CD4-positive, alpha-beta T cell treated with Interleukin-15 for 1 hour (primary cell): ENCODE measurements around the gene PGBD2.
"Not testable (repeated sequence)": the region's sequence is repeated elsewhere in the genome, so short reads cannot be mapped to it uniquely, and the experiment has no call there.

Source experiments
- DNase-seq: peaks from one replicate; pipeline ENCODE4 v3.0.0-alpha.2; 2020

Gene PGBD2

GRCh38 chr1:248906009-248906752 is at the start of gene PGBD2:
Gene PGBD2 (plus strand): TSS chr1:248906235. CDS start chr1:248913863, 7,628 bp downstream.
- DNase-seq = peak; percentile 93

- no peak for DNase-seq
These were observed 48.8 kb upstream of the PGBD2 start for GRCh38 chr1:248857201-248857600.

GRCh38 chr1:248857749-248858095 is 48.3 kb upstream of the PGBD2 start:
- no peak for DNase-seq

GRCh38 chr1:248858096-248858890 is 47.7 kb upstream of the PGBD2 start:
- DNase-seq = no peak

DNA sequence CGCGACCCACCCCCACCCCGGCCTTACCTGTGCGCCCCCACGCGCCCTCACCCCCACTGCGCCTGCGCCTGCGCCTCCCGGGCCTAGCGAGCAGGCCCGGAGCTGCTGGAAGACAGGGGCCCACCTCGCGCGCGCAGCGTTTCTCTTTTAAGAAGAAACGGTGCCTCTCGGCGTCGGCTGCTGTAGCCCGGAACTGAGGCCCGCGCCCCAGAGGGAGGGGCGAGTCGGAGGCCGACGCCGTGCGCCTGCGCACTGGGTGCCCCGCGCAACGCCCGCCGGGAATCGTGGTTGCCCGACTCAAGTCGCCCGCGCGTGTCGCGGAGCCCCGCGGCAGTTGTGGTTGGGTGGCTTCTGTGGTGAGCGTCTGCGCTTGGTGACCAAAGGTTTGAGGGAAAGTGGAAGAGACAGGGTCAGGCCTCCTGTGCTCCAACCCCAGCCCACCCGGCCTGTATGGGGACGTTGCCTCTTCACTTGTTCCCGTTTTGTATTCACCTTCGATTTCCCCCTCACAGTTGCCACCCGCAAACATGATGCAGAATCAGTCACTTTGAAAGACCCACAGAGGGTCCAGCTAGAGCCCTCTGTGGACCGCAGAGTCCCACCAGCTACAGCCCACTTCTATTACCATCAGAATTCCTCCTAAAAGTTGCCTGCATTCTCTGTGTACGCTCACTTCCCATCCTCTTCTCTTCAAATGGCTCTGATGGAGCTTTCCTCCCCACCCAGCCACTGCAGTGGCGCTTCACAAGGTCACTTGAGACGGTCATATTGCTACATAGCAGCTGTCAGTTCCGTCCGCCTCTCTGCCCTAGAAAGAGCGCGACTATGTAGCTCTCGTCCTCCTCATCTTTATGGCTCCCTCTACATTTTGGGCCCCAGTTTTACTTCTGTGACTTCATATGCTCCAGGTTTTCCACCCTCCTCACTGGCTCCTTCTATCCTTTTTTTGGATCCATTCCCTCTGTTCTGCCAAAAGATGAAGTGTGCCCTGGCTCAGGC is 46.8 kb upstream of the PGBD2 start, which contains the start of gene ZNF692:
Gene ZNF692 (minus strand): TSS at position 195 of the 999 bp plus-strand sequence. CDS start 776 bp downstream, outside the sequence.
- DNase-seq = peak; percentile 99

DNA sequence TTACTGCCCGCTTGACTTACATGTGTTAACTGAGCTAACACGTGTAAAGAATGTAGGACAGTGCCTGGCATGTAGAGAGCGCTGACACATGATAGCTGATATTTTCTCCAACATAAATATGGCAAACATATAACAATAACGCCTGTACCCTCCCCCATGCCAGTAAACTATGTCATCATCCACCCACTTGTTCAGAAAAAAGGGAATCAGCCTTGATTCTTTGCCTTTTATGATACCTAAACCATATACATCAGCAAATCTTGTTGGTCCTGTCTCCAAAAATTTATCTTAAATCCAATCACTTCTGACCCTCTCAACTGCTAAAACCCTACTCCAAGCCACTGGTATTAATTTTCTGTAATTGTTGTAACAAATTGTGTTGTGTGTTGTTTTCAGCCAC is 46.0 kb upstream of the PGBD2 start:
- DNase-seq = no peak

DNA sequence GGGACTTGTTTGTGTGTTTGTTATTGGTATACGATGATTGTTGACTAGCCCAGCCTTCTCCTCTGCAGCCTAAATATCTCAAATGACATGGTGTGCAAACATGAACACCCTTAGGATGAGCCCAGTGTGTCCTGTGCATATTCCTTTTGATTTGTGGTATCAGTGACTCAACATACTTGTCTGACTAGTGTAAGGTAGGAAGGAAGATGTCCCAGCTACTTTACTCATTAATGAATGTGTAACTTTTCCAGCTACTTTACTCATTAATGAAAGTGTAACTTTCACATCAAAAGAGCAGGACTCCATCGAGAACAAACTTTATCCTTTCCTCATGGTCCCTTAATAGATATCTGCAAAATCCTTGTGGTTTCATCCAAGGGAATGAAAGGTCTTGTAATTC is 44.4 kb upstream of the PGBD2 start:
- no peak for DNase-seq

- no peak for DNase-seq
These were observed 43.4 kb upstream of the PGBD2 start for GRCh38 chr1:248862695-248862997.

DNA sequence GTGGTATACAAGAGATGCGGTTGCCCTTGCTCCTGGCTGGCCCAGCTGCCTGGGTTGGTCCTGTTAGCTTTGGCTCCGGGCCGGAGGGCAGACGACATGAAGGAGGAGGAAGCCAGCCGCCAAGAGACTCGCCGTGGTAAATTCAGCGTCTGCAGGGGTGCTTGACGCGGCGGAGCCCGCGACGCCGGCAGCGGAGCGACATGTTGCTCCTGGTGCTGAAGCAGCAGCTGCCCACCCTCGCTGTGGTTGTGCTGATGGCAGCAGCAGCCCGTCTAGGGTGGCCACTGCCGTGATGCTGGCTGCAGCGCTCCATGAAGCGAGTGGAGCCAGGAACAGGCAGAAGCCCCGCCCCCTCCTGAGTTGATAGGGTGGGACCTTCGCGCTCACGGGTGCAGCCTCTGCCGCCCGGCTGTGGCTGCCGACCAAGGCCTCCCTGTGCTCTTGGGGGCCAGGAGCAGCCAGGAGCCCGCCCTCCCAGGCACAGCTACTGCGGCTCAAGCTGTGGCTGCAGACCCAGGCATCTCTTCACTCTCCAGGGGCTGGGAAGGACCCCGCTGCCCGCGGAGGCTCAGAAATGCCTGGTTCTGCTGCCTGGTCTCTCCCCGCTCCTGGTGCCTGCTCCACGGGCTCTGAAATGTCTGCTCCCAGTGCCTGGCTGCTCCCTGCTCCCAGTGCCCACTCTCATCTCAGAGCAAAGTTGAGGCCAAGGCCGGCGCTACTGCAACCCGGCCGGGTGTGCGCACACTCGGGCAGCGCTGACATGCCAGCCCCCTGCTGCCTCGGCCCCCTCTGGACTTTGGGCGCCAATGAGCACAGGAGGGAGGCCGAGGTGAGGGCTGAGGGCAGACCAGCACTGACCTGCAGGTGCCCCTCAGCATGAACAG is 42.8 kb upstream of the PGBD2 start:
- DNase-seq = peak; percentile 80

DNA sequence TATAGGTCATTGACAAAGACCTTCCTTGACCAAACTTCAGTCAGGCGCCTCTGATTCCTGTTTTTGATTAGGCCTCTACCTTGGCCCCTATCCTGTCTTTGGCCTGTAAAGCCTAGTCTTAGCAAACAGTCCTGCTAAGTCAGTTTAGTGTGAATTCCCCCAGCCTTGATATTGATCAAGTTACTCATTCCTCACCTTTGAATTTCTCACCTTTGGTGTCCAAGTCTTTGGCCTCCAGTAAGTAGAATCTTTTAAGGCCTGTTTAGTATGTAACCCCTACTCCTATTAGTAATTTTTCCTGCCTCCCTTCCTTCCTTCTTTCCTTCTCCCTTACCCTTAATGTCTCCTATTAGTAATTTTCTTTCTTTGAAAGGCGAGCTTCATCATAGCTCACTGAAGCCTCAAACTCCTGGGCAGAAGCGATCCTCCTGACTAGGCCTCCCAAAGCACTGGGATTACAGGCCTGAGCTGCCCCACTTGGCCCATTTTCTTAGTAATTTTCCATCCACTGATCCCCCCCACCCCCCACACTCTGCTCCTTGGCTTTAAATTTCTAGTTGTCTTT is 34.1 kb upstream of the PGBD2 start:
- no peak for DNase-seq

DNA sequence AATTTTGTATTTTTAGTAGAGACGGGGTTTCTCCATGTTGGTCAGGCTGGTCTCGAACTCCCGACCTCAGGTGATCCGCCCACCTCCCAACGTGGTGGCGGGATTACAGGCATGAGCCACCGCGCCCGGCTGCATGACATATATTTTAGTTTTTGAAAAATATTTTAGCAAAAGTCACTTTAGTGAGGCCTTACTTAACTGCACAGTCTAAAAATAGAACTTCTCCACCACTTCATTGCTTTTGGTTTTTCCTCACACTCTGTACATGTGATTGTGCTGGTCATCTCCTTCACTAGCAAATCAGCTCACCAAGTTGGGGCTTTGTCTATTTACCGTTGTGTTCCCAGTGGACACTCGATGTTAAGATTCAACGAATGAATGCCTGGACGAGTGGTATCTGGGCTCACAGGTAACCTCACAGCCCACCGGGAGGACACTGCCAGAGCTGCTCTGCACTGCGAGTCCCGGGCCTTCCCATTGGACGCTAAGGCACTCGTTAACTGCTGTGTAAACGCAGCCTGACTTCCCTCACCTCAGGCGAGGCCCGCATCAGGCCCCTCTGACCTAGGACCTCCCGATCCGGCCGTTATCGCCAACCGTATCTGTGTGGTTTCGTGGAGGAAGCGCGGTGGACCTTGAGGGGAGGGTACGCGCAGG is 33.2 kb upstream of the PGBD2 start:
- peak; percentile 49 for DNase-seq

DNA sequence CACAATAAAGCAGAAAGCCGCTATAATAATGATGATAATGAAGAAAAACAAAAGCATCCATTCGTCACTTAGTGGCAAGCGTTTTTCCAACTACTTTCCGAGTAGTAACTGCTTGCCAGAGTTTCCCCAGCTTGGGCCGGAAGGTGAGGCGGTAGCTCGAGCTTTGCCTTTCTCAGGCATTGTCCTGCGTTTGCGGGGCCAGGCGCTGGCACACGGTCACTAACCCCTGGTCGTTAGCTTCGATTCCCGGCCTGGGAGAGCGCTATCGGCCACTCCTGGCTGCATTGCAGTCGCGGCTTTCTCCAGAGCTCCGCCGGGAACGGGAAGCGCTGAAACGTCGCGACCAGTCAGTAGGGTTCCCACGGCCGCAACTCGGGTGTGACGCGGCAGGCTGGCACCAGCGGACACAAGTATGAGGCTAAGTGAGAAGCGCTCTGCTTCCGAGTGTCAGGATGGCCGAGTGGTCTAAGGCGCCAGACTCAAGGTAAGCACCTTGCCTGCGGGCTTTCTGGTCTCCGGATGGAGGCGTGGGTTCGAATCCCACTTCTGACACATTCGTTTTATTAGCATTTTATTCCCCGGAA is 32.5 kb upstream of the PGBD2 start:
- DNase-seq = peak; percentile 95

GRCh38 chr1:248873993-248874533 is 32.0 kb upstream of the PGBD2 start:
- DNase-seq = peak; percentile 85

DNA sequence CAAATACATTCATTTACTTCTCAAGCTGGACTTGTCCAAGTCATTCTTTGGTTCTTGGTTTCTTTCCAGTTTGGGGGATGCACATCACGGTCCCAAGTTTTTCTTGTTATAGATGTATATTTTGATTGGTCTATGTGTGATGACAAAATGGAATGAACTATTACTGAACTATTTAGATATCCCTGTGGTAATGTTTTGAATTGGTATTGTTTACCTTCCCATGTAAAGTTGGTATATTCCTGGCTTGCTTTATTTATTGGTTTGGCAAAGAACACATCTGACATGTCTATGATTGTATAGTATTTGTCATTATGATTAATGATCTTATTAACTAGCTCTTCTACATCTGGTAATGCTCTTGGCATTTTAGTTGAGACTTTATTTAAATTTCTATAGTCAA is 24.8 kb upstream of the PGBD2 start:
- DNase-seq = no peak

DNA sequence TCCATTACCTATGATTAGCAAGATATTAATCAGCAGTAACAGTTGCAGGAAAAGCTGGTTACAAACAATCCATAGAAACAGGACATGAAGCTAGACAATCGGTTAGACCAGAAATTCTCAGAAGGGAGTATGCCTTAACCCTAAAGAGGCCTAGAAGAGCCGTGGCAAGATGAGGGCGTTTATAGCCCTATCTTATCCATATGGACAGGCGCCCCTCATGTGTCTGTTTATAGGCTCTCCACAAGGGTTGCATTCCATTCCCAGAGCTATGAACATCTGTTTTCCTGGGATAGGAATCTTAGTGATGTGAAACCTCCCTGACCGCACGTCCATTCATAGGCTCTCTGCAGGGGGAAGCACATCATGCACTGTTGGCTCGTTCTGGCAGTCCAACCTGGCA is 23.6 kb upstream of the PGBD2 start:
- DNase-seq = not testable (repeated sequence)

DNA sequence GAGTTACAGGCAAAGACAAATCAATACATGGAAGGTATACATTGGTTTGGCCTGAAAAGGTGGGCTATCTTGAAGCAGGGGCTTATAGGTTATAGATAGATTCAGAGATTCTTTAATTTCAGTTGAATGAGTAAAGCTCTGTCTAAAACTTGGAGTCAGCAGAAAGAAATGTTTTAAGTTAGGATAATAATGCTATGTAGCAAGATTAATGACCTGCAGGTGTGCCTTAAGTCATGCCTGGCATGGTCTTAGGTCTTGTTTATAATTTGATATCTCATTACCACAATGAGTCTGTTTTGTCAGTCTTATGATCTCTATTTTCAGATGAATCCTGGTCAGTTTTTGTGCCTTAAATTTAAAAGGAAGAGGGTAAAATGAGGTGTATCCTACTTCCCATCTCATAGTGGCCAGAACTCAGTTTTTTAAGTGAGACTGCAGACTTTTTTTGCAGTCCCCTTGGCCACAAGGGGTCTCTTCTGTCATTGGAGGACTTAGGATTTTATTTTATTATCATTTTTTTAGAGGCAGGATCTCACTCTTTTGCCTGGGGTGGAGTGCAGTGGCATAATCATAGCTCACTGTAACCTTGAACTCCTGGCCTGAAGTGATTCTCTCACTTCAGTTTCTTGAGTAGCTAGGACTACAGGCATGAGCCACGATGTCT is 21.3 kb upstream of the PGBD2 start:
- no peak for DNase-seq

- no peak for DNase-seq
These were observed 20.4 kb upstream of the PGBD2 start for GRCh38 chr1:248885646-248886045.

DNA sequence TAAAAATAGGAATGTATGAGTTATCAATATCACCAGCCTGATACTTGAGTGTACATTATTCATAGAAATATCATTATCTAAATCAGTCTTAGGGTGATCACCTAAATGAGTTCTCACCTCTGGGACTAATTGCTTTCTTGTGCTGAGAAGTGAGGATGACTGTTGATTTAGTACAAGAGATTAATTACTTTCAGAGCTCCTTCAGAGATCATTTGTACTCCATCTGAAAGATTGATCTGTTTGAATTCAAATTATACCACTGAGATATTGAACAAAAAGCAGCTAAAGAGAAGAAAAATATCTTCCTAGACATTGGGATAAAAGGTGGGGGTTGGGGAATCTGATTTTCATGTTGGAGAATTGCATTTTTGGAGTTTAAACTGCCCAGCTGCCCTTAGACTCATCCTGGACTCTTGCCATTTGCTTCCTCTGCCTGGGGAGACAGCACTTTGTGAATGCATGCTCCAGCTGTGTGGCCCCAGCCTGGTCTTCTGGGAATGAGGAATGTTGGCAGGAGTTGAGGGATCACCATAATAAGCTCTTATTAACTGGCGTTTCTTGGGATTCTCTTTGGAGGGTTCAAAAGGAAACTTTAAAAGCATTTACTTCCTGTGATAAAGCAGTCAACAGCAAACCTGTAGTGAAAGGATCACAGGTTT is 19.7 kb upstream of the PGBD2 start:
- no peak for DNase-seq

GRCh38 chr1:248889914-248890243 is 16.2 kb upstream of the PGBD2 start:
- DNase-seq = not testable (repeated sequence)
